ENCODE measurements around the gene TEX101.

- TF ChIP-seq REST (IDR thresholded peaks at IDR 0.05; ENCODE audit: insufficient read depth in 1 of 2, low read depth in 2 of 2, low read length in 1 of 2) (no peak), CTCF (IDR thresholded peaks at IDR 0.05) (no peak), TCF7L2 (IDR thresholded peaks at IDR 0.05; ENCODE audit: low read depth, low read length) (no peak), POLR2AphosphoS5 (IDR thresholded peaks at IDR 0.05; ENCODE audit: low read depth, low read length) (no peak), SIN3A (IDR thresholded peaks at IDR 0.05; ENCODE audit: borderline replicate concordance, insufficient read depth, low read depth, low read length) (no peak)
These were observed 25.0 kb downstream of the TEX101 start for GRCh38 chr19:43439709-43440063.

Measured in Panc1 (cell line).